Astrocyte (in vitro differentiated cells and primary cell): ENCODE measurements around the gene PTCRA. TPM values are rescaled to one million over a fixed set of nuclear protein-coding genes. Genes with fewer than 3 reads are reported as not detected.

Experiments used
- DNase-seq: peaks from one replicate; pipeline ENCODE4 v3.0.0-alpha.2; 2010; ENCODE audit warnings: low read depth
- FAIRE-seq: peaks from 2 replicates; lab custom pipeline; 2011; peaks lifted over from hg19 to GRCh38; lab: Jason Lieb, UNC
- H2AFZ ChIP-seq: 2 replicates; pipeline ENCODE4 v1.6.0; 2012; ENCODE audit warnings: low read depth, low read length, inconsistent platforms
- H3K27ac ChIP-seq: 2 replicates; pipeline ENCODE4 v1.5.1; 2011; ENCODE audit warnings: low read depth, low read length, inconsistent platforms
- H3K27me3 ChIP-seq: 2 replicates; pipeline ENCODE4 v1.6.0; 2011; ENCODE audit warnings: low read length, inconsistent platforms; ENCODE audit not compliant: insufficient read depth
- H3K36me3 ChIP-seq: 2 replicates; pipeline ENCODE4 v1.5.1; 2011; ENCODE audit warnings: low read length, inconsistent platforms; ENCODE audit not compliant: insufficient read depth
- H3K4me1 ChIP-seq: 2 replicates; pipeline ENCODE4 v1.5.1; 2011; ENCODE audit warnings: low read length, inconsistent platforms; ENCODE audit not compliant: insufficient read depth
- H3K4me2 ChIP-seq: 2 replicates; pipeline ENCODE4 v1.6.0; 2012; ENCODE audit warnings: low read length, inconsistent platforms
- H3K4me3 ChIP-seq: 2 replicates; pipeline ENCODE4 v1.5.1; 2011; ENCODE audit warnings: low read depth, mild to moderate bottlenecking, low read length, inconsistent platforms; ENCODE audit not compliant: insufficient read depth
- H3K79me2 ChIP-seq: 2 replicates; pipeline ENCODE4 v1.6.0; 2012; ENCODE audit warnings: mild to moderate bottlenecking, low read length, inconsistent platforms; ENCODE audit not compliant: insufficient read depth
- H3K9ac ChIP-seq: 2 replicates; pipeline ENCODE4 v1.6.0; 2012; ENCODE audit warnings: mild to moderate bottlenecking, low read length, inconsistent platforms
- H3K9me3 ChIP-seq: 2 replicates; pipeline ENCODE4 v1.5.1; 2012; ENCODE audit warnings: low read depth, mild to moderate bottlenecking, low read length, inconsistent platforms; ENCODE audit not compliant: insufficient read depth
- H4K20me1 ChIP-seq: 2 replicates; pipeline ENCODE4 v1.6.0; 2012; ENCODE audit warnings: low read length, inconsistent platforms; ENCODE audit not compliant: insufficient read depth
- H3K27ac Mint-ChIP-seq: one replicate; pipeline ENCODE4 v1.8.0; 2021; ENCODE audit warnings: mild to moderate bottlenecking, mixed read lengths; ENCODE audit not compliant: unreplicated experiment
- H3K27me3 Mint-ChIP-seq: one replicate; pipeline ENCODE4 v1.8.0; 2021; ENCODE audit warnings: low read depth, mixed read lengths; ENCODE audit not compliant: unreplicated experiment
- H3K36me3 Mint-ChIP-seq: one replicate; pipeline ENCODE4 v1.8.0; 2021; ENCODE audit warnings: low read depth, mixed read lengths; ENCODE audit not compliant: unreplicated experiment
- H3K4me1 Mint-ChIP-seq: one replicate; pipeline ENCODE4 v1.8.0; 2021; ENCODE audit warnings: low read depth, mixed read lengths; ENCODE audit not compliant: unreplicated experiment
- H3K4me3 Mint-ChIP-seq: one replicate; pipeline ENCODE4 v1.8.0; 2021; ENCODE audit warnings: mild to moderate bottlenecking, moderate library complexity, mixed read lengths; ENCODE audit not compliant: unreplicated experiment
- H3K9me3 Mint-ChIP-seq: one replicate; pipeline ENCODE4 v1.8.0; 2021; ENCODE audit warnings: mild to moderate bottlenecking, mixed read lengths; ENCODE audit not compliant: unreplicated experiment
- EZH2 ChIP-seq: IDR thresholded peaks from 2 replicates; pipeline ENCODE4 v1.6.1; 2012; ENCODE audit warnings: mild to moderate bottlenecking, low read length, inconsistent platforms; ENCODE audit not compliant: insufficient read depth
- total RNA-seq: library from RNA; stranded (reverse); gene quantifications from 2 replicates; pipeline ENCODE4 v1.2.1, GENCODE V29; 2021
- TF ChIP-seq, protein P1 (sequence below): IDR thresholded peaks from 2 replicates; pipeline ENCODE4 v1.5.1; 2011; ENCODE audit warnings: low read depth, mild to moderate bottlenecking, inconsistent platforms, low read length, moderate library complexity; ENCODE audit not compliant: insufficient read depth

PTCRA gene
- total RNA-seq, 1 donor from 2014 or later: not detected

DNA sequence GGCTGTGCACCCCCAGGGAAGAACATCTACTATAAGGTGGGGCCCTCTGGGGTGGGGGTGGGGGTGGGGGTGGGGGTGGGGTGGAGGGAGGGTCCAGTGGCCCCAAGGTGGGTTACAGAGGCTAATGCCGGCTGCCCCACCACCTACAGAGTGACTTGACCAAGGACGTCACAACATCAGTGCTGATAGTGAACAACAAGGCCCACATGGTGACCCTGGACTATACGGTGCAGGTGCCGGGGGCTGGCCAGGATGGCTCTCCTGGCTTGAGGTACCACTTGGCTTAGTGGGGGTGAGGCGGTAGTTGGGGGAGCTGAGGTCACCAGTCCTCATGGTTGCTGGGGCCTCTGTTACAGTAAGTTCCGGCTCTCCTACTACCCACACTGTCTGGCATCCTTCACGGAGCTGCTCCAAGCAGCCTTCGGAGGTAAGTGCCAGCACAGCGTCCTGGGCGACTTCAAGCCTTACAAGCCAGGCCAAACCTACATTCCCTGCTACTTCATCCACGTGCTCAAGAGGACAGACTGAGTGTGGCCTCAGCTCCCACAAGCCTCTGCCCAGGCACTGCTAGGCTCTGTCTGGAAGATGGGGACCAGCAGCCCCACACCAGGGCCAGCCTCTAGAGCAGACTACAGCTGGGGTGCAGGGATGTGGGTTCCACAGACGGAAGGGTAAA is 47.5 kb downstream of the PTCRA start:
- H3K9me3 Mint-ChIP-seq: no peaks in the 10 kb centered on the region
- peaks cover 23% of the 10 kb centered on the region for H3K36me3 Mint-ChIP-seq
- no peak for DNase-seq
- Histone ChIP-seq H3K27ac (no peak overlapping the region), H3K79me2 (no peaks in the 10 kb centered on the region), H3K4me1 (peaks cover 9% of the 10 kb centered on the region), H3K4me3 (no peak overlapping the region), H3K4me2 (no peak overlapping the region), H3K27me3 (peaks cover 3% of the 10 kb centered on the region), H4K20me1 (no peaks in the 10 kb centered on the region), H3K36me3 (no peaks in the 10 kb centered on the region), H2AFZ (no peak overlapping the region), H3K9me3 (no peaks in the 10 kb centered on the region), H3K9ac (no peak overlapping the region)
- H3K4me3 Mint-ChIP-seq: no peak overlapping the region
- no peak overlapping the region for H3K27ac Mint-ChIP-seq
- FAIRE-seq: no peak
- no peaks in the 10 kb centered on the region for H3K4me1 Mint-ChIP-seq
- TF ChIP-seq EZH2: no peak
- TF ChIP-seq, protein P1, sequence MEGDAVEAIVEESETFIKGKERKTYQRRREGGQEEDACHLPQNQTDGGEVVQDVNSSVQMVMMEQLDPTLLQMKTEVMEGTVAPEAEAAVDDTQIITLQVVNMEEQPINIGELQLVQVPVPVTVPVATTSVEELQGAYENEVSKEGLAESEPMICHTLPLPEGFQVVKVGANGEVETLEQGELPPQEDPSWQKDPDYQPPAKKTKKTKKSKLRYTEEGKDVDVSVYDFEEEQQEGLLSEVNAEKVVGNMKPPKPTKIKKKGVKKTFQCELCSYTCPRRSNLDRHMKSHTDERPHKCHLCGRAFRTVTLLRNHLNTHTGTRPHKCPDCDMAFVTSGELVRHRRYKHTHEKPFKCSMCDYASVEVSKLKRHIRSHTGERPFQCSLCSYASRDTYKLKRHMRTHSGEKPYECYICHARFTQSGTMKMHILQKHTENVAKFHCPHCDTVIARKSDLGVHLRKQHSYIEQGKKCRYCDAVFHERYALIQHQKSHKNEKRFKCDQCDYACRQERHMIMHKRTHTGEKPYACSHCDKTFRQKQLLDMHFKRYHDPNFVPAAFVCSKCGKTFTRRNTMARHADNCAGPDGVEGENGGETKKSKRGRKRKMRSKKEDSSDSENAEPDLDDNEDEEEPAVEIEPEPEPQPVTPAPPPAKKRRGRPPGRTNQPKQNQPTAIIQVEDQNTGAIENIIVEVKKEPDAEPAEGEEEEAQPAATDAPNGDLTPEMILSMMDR: no peak
- H3K27me3 Mint-ChIP-seq: peaks cover 20% of the 10 kb centered on the region

GRCh38 chr6:42963855-42964605 is 48.2 kb downstream of the PTCRA start:
- peaks cover 20% of the 10 kb centered on the region for H3K27me3 Mint-ChIP-seq
- DNase-seq (no peak), FAIRE-seq (no peak)
- no peak for TF ChIP-seq EZH2
- TF ChIP-seq, protein P1: peak; percentile 21
- no peak overlapping the region for H3K27ac Mint-ChIP-seq
- Histone ChIP-seq H3K27me3 (peaks cover 3% of the 10 kb centered on the region), H3K4me3 (no peak overlapping the region), H3K4me1 (peaks cover 9% of the 10 kb centered on the region), H3K9ac (no peak overlapping the region), H3K27ac (no peak overlapping the region), H4K20me1 (no peaks in the 10 kb centered on the region), H3K36me3 (no peaks in the 10 kb centered on the region), H2AFZ (no peak overlapping the region), H3K9me3 (no peaks in the 10 kb centered on the region), H3K79me2 (no peaks in the 10 kb centered on the region), H3K4me2 (no peak overlapping the region)
- peaks cover 24% of the 10 kb centered on the region for H3K36me3 Mint-ChIP-seq
- H3K4me3 Mint-ChIP-seq: no peak overlapping the region
- H3K4me1 Mint-ChIP-seq: no peaks in the 10 kb centered on the region
- H3K9me3 Mint-ChIP-seq: no peaks in the 10 kb centered on the region

DNA sequence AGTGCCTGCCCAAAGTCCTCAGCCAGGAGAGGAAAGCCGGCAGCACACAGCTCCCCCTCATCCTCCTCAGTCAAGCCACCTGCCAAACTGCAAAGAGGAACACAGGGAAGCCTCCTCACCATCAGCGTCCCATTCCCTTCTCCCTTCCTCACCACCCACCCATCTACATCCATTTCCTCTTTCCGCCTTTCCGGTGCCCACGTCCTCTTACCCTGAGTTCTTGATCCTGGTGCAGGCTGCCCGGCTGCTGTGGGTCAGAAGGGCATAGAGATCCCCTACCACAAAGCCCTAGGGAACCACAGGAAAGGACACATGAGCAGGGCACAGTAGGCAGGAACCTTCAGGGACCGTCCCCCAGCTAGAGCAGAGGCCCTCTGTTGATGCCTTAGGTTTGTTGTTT is 50.7 kb downstream of the PTCRA start:
- H3K36me3 Mint-ChIP-seq: peaks cover 21% of the 10 kb centered on the region
- peak overlapping the region; percentile 69 for H3K27ac Mint-ChIP-seq
- Histone ChIP-seq H3K27me3 (no peaks in the 10 kb centered on the region), H3K79me2 (no peaks in the 10 kb centered on the region), H4K20me1 (peaks cover 3% of the 10 kb centered on the region), H2AFZ (no peak overlapping the region), H3K9ac (no peak overlapping the region), H3K4me2 (no peak overlapping the region), H3K9me3 (no peaks in the 10 kb centered on the region), H3K4me1 (peaks cover 6% of the 10 kb centered on the region), H3K27ac (no peak overlapping the region), H3K36me3 (no peaks in the 10 kb centered on the region), H3K4me3 (no peak overlapping the region)
- no peak for TF ChIP-seq EZH2
- TF ChIP-seq, protein P1: no peak
- FAIRE-seq (no peak), DNase-seq (no peak)
- H3K4me3 Mint-ChIP-seq: no peak overlapping the region
- peaks cover 9% of the 10 kb centered on the region for H3K4me1 Mint-ChIP-seq
- H3K9me3 Mint-ChIP-seq: no peaks in the 10 kb centered on the region
- peaks cover 8% of the 10 kb centered on the region for H3K27me3 Mint-ChIP-seq
